ENCODE results near the gene C19orf73.

- TF ChIP-seq, protein P1, sequence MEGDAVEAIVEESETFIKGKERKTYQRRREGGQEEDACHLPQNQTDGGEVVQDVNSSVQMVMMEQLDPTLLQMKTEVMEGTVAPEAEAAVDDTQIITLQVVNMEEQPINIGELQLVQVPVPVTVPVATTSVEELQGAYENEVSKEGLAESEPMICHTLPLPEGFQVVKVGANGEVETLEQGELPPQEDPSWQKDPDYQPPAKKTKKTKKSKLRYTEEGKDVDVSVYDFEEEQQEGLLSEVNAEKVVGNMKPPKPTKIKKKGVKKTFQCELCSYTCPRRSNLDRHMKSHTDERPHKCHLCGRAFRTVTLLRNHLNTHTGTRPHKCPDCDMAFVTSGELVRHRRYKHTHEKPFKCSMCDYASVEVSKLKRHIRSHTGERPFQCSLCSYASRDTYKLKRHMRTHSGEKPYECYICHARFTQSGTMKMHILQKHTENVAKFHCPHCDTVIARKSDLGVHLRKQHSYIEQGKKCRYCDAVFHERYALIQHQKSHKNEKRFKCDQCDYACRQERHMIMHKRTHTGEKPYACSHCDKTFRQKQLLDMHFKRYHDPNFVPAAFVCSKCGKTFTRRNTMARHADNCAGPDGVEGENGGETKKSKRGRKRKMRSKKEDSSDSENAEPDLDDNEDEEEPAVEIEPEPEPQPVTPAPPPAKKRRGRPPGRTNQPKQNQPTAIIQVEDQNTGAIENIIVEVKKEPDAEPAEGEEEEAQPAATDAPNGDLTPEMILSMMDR (IDR thresholded peaks at IDR 0.05): no peak
- TF ChIP-seq POLR2A (IDR thresholded peaks at IDR 0.05) (no peak), POLR2AphosphoS5 (IDR thresholded peaks at IDR 0.05) (no peak)
Measured at GRCh38 chr19:49160450-49161189, 41.7 kb upstream of the C19orf73 start.
